Suppressor macrophage (primary cell): ENCODE measurements around the gene COPS2.

ENCODE experiments used
- DNase-seq, 4 experiments: peaks; one replicate each; pipeline ENCODE4 v3.0.0-alpha.2; 2020 to 2022

Gene COPS2

GRCh38 chr15:49155834-49156627 is 632 bp upstream of the COPS2 start:
- DNase-seq = peak in 3 of 4 experiments; percentile 24 to 41 (median 28)

DNA sequence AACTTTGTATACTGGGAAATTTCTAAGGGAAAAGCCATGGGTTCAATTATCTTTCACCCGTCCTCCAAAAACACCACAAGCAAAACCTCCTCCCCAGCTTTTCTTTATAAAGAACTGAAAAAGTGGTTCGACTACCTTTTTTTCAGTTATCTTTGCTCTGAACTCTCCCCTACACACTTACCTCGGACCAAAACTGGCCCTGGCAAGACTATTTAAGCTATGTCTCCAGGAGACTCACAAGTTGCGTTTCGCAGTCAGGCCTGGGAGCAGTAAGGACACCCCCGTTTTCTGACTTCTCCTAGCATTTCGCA is 645 bp downstream of the COPS2 start:
- no peak for DNase-seq

GRCh38 chr15:49154359-49154758 is 1.0 kb downstream of the COPS2 start:
- DNase-seq = no peak

- DNase-seq = no peak
Observed at GRCh38 chr15:49152552-49153312, 2.7 kb downstream of the COPS2 start.

DNA sequence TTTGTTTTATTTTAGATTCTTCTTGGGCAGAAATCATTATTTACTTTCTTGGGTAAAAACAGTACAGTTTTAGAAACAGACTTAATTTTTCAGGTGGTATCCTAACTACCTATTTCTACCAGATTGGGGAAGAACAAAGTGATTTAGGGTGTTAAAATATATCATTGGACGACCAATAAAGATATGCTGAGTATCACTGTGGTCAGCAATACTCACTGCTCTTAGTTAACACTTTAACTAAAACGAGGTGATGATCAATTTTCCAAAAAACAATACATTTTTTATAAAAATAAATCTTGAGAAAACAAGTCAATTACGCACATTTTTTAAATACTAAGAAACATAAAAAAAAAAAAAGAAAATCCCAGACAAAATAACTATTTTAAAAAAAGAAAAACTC is 3.6 kb downstream of the COPS2 start:
- DNase-seq = no peak

- DNase-seq = peak in 2 of 4 experiments; percentile 30
Observed at GRCh38 chr15:49148727-49149126, 6.7 kb downstream of the COPS2 start.

DNA sequence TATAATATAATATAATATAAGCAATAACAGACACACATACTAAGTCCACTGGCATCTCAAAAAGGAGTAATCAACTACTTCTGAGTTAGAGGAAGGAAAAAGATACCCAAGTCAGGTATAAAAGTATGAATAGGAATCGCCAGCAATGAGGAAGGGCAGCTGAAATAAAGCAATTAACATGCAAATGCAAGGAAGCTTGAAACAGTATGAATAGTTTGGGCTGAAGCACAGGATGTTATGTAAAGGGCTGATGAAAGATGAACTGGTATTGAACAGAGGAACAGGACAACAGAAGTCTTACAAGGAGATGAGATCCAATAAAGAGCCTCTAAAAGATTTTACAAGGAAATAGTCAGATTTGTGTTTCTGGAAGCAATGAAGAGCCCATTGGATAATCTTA is 7.1 kb downstream of the COPS2 start:
- no peak for DNase-seq

DNA sequence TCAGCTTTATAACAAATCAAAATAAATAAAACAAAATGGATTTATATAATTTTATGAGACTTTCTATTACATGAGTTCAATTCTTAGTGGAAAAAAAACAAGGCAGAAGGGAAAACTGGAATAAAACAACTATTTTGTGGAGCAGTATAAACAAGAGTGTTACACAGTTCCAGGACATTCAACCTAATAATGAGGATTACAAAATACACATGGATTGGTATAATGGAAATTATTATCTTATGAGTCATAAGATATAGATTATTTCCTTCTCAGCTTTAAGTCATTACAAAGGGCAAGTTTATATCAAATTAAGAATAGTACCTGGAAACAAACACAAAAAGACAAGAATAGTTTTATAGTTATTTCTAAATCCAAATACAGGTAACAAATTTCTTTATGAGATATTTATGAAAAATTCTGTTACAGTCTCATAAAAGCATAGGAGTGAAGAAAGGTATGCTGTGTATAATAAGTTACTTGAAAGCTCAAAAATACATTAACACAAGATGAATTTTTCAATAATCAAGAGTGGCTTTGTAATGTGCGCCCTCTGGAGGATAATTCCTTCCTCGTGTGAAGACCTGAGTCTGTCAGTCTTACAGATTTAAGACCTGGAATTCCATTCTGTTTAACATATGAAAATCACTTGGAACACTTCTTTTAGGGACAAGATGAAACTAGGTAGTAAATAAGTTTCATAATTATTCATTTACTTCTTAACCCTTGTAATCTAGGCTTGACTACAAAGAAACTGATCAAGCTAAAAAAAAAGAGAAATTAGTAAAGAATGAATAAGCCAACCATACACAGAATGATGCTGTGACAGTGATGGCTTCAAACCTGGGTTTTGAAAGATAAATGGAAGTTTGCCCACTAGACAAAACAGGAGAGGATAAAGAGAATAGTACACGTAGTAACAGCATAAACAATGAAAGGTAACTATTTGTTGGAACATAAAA is 9.5 kb downstream of the COPS2 start:
- peak; percentile 58 to 64 (median 61) for DNase-seq

- no peak for DNase-seq
Observed at GRCh38 chr15:49137861-49138260, 17.5 kb downstream of the COPS2 start.

GRCh38 chr15:49135911-49136310 is 19.5 kb downstream of the COPS2 start:
- DNase-seq = no peak

DNA sequence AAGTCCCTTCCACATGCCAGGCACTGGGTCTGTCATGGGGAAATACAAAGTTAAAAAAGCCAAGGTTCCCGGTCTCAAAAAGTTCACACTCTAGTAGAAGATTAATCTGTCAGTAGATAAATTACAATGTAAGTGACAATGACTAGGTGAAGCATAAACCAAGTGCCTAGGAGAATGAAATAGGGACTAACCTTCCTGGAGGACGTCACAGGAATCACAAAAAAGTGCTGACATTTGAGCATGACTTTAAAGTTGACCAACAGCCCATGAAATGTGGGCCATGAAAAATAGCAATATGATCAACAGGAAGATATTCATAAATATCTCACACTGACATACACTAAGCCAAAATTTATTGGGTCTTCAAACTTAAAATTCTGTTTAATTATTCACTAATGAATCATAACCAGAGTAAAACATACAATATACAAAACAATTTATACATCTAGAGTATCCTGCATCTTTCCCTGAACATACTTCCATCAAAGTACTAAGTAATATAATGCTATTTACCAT is 20.0 kb downstream of the COPS2 start:
- DNase-seq = no peak

DNA sequence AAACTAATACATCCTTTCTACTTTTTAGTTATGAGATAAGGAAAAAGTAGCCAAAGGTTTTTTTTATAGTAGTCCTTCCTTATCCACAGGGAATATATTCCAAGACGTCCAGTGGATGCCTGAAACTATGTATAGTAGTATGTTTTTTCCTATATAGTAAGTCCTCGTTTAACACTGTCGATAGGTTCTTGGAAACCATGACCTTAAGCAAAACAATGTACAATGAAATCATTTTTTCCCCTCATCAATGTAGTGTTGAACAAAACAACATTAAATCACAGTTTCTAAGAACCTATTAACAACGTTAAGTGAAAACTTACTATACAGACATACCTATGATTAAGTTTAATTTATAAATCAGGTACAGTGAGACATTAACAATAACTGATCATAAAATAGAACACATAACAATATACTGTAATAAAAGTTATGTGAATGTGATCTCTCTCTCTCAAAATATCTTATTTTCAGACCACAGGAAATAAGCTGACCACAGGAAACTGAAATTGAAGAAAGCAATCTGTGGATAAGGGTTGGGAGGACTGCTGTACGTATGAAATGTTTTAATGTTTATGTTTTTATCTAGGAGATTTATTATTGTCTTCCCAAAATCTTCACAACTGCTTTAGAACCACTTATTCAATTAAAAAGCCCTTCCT is 20.6 kb downstream of the COPS2 start:
- DNase-seq = no peak

GRCh38 chr15:49131403-49131802 is 24.0 kb downstream of the COPS2 start:
- DNase-seq = no peak

- no peak for DNase-seq
Observed at GRCh38 chr15:49124371-49124770, 31.0 kb downstream of the COPS2 start.

DNA sequence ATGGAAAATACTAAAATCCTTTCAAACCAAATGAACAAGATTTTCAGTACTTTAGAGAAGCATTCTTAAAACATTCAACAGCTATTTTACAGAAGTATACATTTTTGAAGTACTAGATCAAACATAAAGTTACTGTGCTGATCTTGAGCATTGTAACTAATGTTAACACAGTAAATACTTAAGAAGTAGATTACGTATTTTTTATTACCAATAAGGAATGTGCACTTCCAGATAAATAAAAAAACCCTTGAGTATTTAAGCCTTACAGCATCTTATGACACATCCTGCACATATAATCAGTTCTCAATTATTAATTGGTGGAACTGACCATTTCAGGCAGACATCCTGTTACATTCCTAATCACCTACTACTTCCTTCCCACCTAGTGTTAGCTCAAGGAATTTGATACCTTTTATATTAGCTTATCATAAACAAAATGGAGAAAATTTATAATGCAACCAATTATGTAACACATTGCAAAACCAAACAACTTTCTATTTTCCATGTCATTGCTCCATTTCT is 32.8 kb downstream of the COPS2 start:
- no peak for DNase-seq

DNA sequence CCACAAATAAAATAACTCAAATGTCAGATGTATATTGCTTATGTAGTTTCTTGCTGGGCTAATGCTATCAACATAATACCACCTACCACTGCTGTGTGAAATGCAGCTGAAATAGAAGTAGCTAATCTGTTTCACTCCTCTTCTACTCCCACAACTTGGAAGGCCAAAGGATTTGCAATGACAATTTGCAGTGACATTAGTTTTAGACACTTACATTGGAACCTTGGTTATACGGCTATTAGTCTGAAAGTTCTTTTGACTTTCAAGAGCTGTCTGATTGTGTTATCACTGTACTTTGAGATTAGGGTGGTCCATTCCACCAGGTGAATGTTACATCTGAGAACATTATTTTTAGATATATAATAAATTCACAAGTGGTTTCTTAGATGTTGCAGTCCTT is 33.5 kb downstream of the COPS2 start:
- peak in 1 of 4 experiments; percentile 11 for DNase-seq

DNA sequence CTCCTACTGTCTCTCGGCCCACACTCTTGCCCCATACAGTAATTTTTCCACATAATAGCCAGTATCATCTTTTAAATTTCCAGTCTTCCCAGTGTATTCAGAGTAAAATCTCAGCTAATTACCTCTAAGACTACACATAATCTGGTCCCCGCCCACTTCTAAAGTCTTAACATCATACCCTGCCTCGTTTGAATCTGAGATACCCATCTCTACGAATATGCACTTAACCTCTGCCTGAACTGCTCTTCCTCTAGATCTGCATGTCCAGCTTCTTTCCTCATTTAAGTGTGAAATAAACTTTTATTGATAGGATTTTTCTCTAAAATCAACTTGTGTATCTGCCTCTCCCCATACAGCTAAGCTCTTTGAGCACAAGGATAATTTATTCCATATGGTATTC is 34.6 kb downstream of the COPS2 start:
- DNase-seq = no peak

DNA sequence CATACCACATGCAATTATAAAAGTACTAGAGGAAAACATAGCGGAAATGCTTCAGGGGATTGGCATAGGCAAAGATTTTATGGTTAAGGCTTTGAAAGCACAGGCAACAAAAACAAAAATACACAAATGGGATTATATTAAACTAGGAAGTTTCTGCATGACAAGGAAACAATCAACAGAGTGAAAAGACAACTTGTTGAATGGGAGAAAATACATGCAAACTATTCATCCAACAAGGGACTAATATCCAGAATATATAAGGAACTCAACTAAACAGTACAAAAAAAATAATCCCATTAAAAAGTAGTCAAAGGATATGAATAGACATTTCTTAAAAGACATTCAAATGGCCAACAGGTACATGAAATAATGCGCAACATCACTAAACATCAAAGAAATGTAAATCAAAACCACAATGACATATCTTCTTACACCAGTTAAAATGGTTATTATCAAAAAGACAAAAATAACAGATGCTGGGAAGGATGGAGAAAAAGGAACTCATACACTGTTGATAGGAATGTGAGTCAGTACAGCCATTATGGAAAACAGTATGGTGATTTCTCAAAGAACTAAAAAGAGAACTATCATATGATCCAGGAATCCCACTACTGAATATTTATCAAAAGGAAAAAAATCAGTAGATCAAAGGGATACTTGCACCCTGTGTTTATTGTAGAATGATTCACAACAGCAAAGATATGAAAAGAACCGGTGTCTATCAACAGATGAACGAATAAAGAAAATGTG is 39.1 kb downstream of the COPS2 start:
- DNase-seq = no peak

DNA sequence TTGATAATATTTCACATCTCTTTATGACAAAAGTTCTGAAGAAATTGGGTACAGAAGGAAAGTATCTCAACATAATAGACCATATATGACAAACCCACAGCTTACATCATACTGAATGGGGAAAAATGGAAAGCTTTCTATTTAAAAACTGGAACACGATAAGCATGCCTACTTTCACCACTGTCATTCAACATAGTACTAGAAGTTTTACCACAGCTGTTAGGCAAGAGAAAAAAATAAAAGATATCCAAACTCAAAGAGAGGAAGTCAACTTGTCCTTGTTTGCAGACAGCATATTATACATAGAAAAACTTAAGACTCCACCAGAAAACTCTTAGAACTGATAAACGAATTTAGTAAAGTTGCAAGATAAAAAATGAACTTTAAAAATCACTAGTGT is 40.3 kb downstream of the COPS2 start:
- no peak for DNase-seq

DNA sequence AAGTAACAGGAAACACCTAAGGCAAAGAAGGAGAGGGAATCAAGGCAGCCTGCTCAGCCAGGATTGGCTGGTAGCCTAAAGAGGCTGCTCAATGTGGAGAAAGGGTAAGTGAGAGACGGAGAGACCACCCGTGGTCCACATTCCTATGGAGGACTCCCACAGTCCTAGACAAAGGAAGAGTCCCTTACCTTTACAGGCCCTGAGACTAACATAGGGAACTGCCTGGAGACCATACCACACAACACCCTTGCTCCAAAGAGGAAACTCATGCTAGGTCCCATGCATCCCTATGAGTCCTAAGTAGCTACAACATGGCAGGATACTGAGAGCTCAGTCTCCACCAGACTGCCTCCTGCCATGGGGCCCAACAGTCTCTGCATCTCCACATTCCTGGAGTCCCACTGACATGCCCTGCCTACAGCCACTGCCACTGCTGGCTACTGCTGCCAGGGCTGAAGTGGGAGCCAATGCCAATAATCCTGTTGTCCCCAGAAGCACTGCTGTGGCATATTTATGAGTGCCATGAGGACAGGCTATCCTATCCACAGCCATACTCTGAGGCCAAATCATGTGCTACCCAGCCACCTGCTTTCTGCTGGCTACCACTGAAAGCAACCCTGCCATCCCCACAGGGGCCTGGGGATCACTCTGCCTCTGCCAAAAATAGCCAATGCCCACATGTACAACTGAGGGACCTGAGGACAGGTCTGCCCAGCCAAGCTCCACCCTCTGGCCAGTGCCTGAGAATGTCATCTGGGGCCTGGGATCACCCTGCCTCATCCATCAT is 45.0 kb downstream of the COPS2 start:
- DNase-seq = no peak
